SK-N-SH treated with all-trans-retinoic acid at 6 μM for 48 hours (cell line): Measurements from ENCODE around the gene C17orf113.

ENCODE experiments used
- ATAC-seq: fragments of 200-7000 bp; cut with Tn5 transposase; 3 replicates; pipeline ENCODE4 v1.9.1; 2020; ENCODE audit warnings: mild to moderate bottlenecking, moderate library complexity
- ARNTL ChIP-seq: fragments of 450-650 bp; formaldehyde crosslinking; IDR thresholded peaks from 2 replicates; pipeline ENCODE4 v1.5.0; 2020; ENCODE audit warnings: low read depth, mild to moderate bottlenecking, moderate library complexity, borderline replicate concordance
- BACH2 ChIP-seq: fragments of 250-450 bp; sonication (Bioruptor Pico); IDR thresholded peaks from 2 replicates; pipeline ENCODE4 v1.9.0; 2021; ENCODE audit warnings: mild to moderate bottlenecking, borderline replicate concordance
- CSDC2 ChIP-seq: fragments of 250-450 bp; sonication (Bioruptor Pico); IDR thresholded peaks from 2 replicates; pipeline ENCODE4 v1.5.0; 2020; ENCODE audit warnings: mild to moderate bottlenecking, moderate library complexity
- ESRRG ChIP-seq: fragments of 250-450 bp; sonication (Bioruptor Pico); IDR thresholded peaks from 2 replicates; pipeline ENCODE4 v1.6.1; 2021; ENCODE audit warnings: mild to moderate bottlenecking
- GLIS3 ChIP-seq: fragments of 250-450 bp; sonication (Bioruptor Pico); IDR thresholded peaks from 2 replicates; pipeline ENCODE4 v1.5.0; 2020; ENCODE audit warnings: mild to moderate bottlenecking, moderate library complexity
- ISL1 ChIP-seq: fragments of 250-450 bp; sonication (Bioruptor Pico); IDR thresholded peaks from 2 replicates; pipeline ENCODE4 v2.1.2; 2022; ENCODE audit warnings: mild to moderate bottlenecking, moderate library complexity
- OSR1 ChIP-seq: fragments of 250-450 bp; sonication (Bioruptor Pico); IDR thresholded peaks from 2 replicates; pipeline ENCODE4 v1.8.0; 2022; ENCODE audit warnings: moderate library complexity, mild to moderate bottlenecking, inconsistent platforms
- PPARA ChIP-seq: fragments of 250-450 bp; sonication (Bioruptor Pico); IDR thresholded peaks from 2 replicates; pipeline ENCODE4 v1.5.0; 2020; ENCODE audit warnings: mild to moderate bottlenecking, borderline replicate concordance
- RARB ChIP-seq: fragments of 250-450 bp; sonication (Bioruptor Pico); IDR thresholded peaks from 2 replicates; pipeline ENCODE4 v1.8.0; 2021; ENCODE audit warnings: mild to moderate bottlenecking, moderate library complexity
- SNAI2 ChIP-seq: fragments of 250-450 bp; sonication (Bioruptor Pico); IDR thresholded peaks from 2 replicates; pipeline ENCODE4 v1.5.0; 2020; ENCODE audit warnings: mild to moderate bottlenecking, moderate library complexity
- TOX ChIP-seq: fragments of 250-450 bp; sonication (Bioruptor Pico); IDR thresholded peaks from 2 replicates; pipeline ENCODE4 v1.8.0; 2021; ENCODE audit warnings: mild to moderate bottlenecking, moderate library complexity, borderline replicate concordance
- ZC3H10 ChIP-seq: fragments of 250-450 bp; sonication (Bioruptor Pico); IDR thresholded peaks from 2 replicates; pipeline ENCODE4 v1.5.1; 2021; ENCODE audit warnings: mild to moderate bottlenecking, moderate library complexity
- ZFP30 ChIP-seq: fragments of 450-650 bp; formaldehyde crosslinking; IDR thresholded peaks from 2 replicates; pipeline ENCODE4 v1.5.0; 2022; ENCODE audit warnings: mild to moderate bottlenecking, moderate library complexity
- ZNF565 ChIP-seq: fragments of 450-650 bp; formaldehyde crosslinking; conservative IDR thresholded peaks from 2 replicates; pipeline ENCODE4 v1.5.0; 2020; ENCODE audit warnings: low read depth, mild to moderate bottlenecking, moderate library complexity
- ZNF70 ChIP-seq: fragments of 450-650 bp; formaldehyde crosslinking; IDR thresholded peaks from 2 replicates; pipeline ENCODE4 v1.5.0; 2020; ENCODE audit warnings: mild to moderate bottlenecking, moderate library complexity
- ZNF8 ChIP-seq: fragments of 450-650 bp; formaldehyde crosslinking; IDR thresholded peaks from 2 replicates; pipeline ENCODE4 v1.5.0; 2020; ENCODE audit warnings: mild to moderate bottlenecking, moderate library complexity
- TF ChIP-seq, protein P1 (sequence below): fragments of 250-450 bp; sonication (Bioruptor Pico); IDR thresholded peaks from 2 replicates; pipeline ENCODE4 v1.8.0; 2021; ENCODE audit warnings: low read depth, mild to moderate bottlenecking, moderate library complexity, borderline replicate concordance
- TF ChIP-seq, protein P2 (sequence below): fragments of 250-450 bp; sonication (Bioruptor Pico); IDR thresholded peaks from 2 replicates; pipeline ENCODE4 v1.8.0; 2020; ENCODE audit warnings: mild to moderate bottlenecking, moderate library complexity, borderline replicate concordance
- TF ChIP-seq, protein P3 (sequence below): fragments of 250-450 bp; sonication (Bioruptor Pico); IDR thresholded peaks from 2 replicates; pipeline ENCODE4 v1.5.0; 2020; ENCODE audit warnings: mild to moderate bottlenecking, moderate library complexity
- TF ChIP-seq, protein P4 (sequence below): fragments of 250-450 bp; sonication (Bioruptor Pico); IDR thresholded peaks from 2 replicates; pipeline ENCODE4 v1.5.1; 2020; ENCODE audit warnings: low read depth, mild to moderate bottlenecking, moderate library complexity
- TF ChIP-seq, protein P5 (sequence below): fragments of 250-450 bp; sonication (Bioruptor Pico); IDR thresholded peaks from 2 replicates; pipeline ENCODE4 v1.5.1; 2021; ENCODE audit warnings: mild to moderate bottlenecking, moderate library complexity

The C17orf113 gene

DNA sequence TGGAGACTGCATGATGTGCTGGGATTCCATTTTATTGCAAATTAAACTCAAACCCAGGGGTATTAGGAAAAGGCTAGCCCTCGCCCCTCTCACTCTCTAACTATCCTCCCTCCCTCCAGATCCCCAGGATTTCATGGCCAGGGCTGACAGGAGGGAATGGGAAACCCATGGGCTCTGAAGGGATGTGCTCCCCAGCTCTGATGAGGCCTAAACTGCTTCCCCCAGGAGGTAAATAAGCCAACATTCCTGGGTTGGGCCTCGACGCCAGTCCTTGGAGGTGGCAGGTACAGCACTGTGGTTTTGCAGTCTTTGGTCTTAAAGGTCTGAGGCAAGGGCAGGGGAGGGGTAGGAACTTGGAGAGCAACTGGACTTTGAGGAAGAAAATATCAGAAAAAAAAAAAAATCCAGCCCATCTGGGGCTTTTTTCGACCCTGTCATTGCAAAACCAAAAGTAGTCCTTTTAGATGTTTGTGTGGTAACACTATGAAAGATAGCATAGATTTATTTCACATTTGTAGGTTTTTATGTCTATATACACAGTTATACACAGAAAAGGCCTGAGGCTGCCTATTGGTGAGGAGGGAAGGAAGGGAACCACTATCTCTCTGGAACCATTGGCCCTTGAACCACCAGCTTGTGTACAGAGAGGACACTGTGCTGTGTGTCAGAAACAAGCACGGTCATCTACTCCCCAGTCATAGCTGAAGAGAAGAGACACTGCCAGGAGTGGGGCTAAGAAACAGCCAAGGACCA lies 12.0 kb downstream of the C17orf113 start:
- TF ChIP-seq BACH2 (CRISPR knock-in tag) (no peak), ARNTL (CRISPR knock-in tag) (no peak), ZFP30 (no peak)
- ATAC-seq = no peak

DNA sequence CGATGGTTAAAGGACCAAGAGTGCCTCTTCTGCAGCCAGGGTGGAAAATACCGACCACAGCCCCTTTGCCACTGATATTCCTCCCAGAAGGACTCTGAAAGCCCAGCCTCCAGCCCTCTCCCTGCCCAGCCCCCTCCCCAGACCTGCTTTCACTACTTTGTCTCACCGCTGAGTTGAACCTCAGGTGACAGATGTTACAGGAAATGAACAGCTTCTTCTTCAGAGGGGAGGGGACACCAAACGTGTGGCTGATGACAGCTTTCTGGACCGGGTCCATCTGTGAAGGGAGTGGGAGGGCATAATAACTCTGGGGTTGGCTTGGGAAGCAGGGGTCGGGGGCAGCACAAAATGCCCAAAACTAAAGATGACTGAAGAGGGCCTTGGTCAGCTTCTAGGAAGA lies 16.3 kb downstream of the C17orf113 start:
- ATAC-seq = no peak
- TF ChIP-seq, protein P1, sequence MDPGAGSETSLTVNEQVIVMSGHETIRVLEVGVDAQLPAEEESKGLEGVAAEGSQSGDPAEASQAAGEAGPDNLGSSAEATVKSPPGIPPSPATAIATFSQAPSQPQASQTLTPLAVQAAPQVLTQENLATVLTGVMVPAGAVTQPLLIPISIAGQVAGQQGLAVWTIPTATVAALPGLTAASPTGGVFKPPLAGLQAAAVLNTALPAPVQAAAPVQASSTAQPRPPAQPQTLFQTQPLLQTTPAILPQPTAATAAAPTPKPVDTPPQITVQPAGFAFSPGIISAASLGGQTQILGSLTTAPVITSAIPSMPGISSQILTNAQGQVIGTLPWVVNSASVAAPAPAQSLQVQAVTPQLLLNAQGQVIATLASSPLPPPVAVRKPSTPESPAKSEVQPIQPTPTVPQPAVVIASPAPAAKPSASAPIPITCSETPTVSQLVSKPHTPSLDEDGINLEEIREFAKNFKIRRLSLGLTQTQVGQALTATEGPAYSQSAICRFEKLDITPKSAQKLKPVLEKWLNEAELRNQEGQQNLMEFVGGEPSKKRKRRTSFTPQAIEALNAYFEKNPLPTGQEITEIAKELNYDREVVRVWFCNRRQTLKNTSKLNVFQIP (CRISPR knock-in tag) = no peak
- TF ChIP-seq RARB (CRISPR knock-in tag) = no peak
- TF ChIP-seq, protein P2, sequence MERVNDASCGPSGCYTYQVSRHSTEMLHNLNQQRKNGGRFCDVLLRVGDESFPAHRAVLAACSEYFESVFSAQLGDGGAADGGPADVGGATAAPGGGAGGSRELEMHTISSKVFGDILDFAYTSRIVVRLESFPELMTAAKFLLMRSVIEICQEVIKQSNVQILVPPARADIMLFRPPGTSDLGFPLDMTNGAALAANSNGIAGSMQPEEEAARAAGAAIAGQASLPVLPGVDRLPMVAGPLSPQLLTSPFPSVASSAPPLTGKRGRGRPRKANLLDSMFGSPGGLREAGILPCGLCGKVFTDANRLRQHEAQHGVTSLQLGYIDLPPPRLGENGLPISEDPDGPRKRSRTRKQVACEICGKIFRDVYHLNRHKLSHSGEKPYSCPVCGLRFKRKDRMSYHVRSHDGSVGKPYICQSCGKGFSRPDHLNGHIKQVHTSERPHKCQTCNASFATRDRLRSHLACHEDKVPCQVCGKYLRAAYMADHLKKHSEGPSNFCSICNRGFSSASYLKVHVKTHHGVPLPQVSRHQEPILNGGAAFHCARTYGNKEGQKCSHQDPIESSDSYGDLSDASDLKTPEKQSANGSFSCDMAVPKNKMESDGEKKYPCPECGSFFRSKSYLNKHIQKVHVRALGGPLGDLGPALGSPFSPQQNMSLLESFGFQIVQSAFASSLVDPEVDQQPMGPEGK (CRISPR knock-in tag) = no peak
- TF ChIP-seq ZNF565 (CRISPR knock-in tag) = no peak
- TF ChIP-seq, protein P3, sequence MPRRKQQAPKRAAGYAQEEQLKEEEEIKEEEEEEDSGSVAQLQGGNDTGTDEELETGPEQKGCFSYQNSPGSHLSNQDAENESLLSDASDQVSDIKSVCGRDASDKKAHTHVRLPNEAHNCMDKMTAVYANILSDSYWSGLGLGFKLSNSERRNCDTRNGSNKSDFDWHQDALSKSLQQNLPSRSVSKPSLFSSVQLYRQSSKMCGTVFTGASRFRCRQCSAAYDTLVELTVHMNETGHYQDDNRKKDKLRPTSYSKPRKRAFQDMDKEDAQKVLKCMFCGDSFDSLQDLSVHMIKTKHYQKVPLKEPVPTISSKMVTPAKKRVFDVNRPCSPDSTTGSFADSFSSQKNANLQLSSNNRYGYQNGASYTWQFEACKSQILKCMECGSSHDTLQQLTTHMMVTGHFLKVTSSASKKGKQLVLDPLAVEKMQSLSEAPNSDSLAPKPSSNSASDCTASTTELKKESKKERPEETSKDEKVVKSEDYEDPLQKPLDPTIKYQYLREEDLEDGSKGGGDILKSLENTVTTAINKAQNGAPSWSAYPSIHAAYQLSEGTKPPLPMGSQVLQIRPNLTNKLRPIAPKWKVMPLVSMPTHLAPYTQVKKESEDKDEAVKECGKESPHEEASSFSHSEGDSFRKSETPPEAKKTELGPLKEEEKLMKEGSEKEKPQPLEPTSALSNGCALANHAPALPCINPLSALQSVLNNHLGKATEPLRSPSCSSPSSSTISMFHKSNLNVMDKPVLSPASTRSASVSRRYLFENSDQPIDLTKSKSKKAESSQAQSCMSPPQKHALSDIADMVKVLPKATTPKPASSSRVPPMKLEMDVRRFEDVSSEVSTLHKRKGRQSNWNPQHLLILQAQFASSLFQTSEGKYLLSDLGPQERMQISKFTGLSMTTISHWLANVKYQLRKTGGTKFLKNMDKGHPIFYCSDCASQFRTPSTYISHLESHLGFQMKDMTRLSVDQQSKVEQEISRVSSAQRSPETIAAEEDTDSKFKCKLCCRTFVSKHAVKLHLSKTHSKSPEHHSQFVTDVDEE (CRISPR knock-in tag) = no peak
- TF ChIP-seq GLIS3 (CRISPR knock-in tag) = no peak
- TF ChIP-seq ESRRG = no peak
- TF ChIP-seq, protein P4, sequence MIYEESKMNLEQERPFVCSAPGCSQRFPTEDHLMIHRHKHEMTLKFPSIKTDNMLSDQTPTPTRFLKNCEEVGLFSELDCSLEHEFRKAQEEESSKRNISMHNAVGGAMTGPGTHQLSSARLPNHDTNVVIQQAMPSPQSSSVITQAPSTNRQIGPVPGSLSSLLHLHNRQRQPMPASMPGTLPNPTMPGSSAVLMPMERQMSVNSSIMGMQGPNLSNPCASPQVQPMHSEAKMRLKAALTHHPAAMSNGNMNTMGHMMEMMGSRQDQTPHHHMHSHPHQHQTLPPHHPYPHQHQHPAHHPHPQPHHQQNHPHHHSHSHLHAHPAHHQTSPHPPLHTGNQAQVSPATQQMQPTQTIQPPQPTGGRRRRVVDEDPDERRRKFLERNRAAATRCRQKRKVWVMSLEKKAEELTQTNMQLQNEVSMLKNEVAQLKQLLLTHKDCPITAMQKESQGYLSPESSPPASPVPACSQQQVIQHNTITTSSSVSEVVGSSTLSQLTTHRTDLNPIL (CRISPR knock-in tag) = no peak
- TF ChIP-seq OSR1 (CRISPR knock-in tag) = no peak
- TF ChIP-seq ZNF8 = no peak
- TF ChIP-seq ZFP30 = no peak
- TF ChIP-seq SNAI2 (CRISPR knock-in tag) = no peak
- TF ChIP-seq, protein P5, sequence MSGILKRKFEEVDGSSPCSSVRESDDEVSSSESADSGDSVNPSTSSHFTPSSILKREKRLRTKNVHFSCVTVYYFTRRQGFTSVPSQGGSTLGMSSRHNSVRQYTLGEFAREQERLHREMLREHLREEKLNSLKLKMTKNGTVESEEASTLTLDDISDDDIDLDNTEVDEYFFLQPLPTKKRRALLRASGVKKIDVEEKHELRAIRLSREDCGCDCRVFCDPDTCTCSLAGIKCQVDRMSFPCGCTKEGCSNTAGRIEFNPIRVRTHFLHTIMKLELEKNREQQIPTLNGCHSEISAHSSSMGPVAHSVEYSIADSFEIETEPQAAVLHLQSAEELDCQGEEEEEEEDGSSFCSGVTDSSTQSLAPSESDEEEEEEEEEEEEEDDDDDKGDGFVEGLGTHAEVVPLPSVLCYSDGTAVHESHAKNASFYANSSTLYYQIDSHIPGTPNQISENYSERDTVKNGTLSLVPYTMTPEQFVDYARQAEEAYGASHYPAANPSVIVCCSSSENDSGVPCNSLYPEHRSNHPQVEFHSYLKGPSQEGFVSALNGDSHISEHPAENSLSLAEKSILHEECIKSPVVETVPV (CRISPR knock-in tag) = no peak
- TF ChIP-seq ARNTL (CRISPR knock-in tag) = no peak
- no peak for TF ChIP-seq ZNF70 (CRISPR knock-in tag)
- TF ChIP-seq CSDC2 (CRISPR knock-in tag) = no peak
- TF ChIP-seq ZC3H10 (CRISPR knock-in tag) = no peak
- no peak for TF ChIP-seq ISL1 (CRISPR knock-in tag)
- no peak for TF ChIP-seq TOX (CRISPR knock-in tag)
- TF ChIP-seq PPARA (CRISPR knock-in tag) = no peak

DNA sequence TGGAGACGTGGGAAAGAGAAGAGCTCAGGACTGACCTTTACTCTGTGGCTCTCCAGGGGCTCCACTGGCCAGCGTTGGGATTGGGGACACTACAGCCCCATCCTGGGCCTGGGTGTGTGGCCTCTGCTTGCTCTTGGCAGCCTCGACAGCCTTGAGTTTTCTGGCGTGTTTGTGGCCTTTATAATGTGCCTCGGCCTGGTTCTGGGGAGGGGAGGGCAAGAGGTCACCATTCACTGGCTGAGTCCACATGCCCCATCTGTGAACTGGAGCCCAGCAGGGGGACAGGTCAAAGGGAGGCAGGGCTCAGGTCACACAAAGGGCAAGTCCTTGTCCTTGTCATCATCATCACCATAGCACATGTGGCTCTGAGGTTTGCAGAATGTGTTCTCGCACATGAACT lies 18.8 kb downstream of the C17orf113 start:
- TF ChIP-seq, protein P5 (CRISPR knock-in tag) = no peak
- TF ChIP-seq ZNF565 (CRISPR knock-in tag) (no peak), ZFP30 (no peak), ZC3H10 (CRISPR knock-in tag) (no peak), SNAI2 (CRISPR knock-in tag) (no peak)
- TF ChIP-seq, protein P2 (CRISPR knock-in tag) = no peak
- TF ChIP-seq, all 23 proteins: peak for 0
- ATAC-seq = no peak
